ENCODE data around the gene OR10J1.

GRCh38 chr1:159448181-159448580 lies 8.7 kb downstream of the OR10J1 start:
- TF ChIP-seq CTCF (IDR thresholded peaks at IDR 0.05) (no peak), RELA (CRISPR knock-in tag; IDR thresholded peaks at IDR 0.05; ENCODE audit: borderline replicate concordance) (no peak), ZNF512 (CRISPR knock-in tag; IDR thresholded peaks at IDR 0.05; ENCODE audit: borderline replicate concordance) (no peak), MXD4 (CRISPR knock-in tag; IDR thresholded peaks at IDR 0.05; ENCODE audit: borderline replicate concordance) (no peak), ATF2 (CRISPR knock-in tag; IDR thresholded peaks at IDR 0.05; ENCODE audit: borderline replicate concordance, low read depth) (no peak), SMAD3 (CRISPR knock-in tag; IDR thresholded peaks at IDR 0.05; ENCODE audit: borderline replicate concordance) (no peak), ERG (CRISPR knock-in tag; IDR thresholded peaks at IDR 0.05) (no peak), NFYB (CRISPR knock-in tag; conservative IDR thresholded peaks at IDR 0.05; ENCODE audit: low read depth) (no peak), JUN (CRISPR knock-in tag; IDR thresholded peaks at IDR 0.05) (no peak)

Data from WTC11 (cell line).